Heart left ventricle (tissue), 16 donors: ENCODE measurements around the gene NGEF. TPM values are rescaled to one million over a fixed set of nuclear protein-coding genes. Genes with fewer than 3 reads are reported as not detected.

ENCODE experiments used
- ATAC-seq, 4 donors: fragments of 200-7000 bp; cut with Tn5 transposase; one replicate each; pipeline ENCODE4 v1.9.1; 2020 to 2022; ENCODE audit warnings: moderate library complexity in 4 of 4, mild to moderate bottlenecking in 3 of 4, moderate number of reproducible peaks in 1 of 4
- DNase-seq, 5 donors: peaks; one replicate each; pipeline ENCODE4 v3.0.0-alpha.2; 2020
- H3K27ac ChIP-seq, 12 donors: fragments of 200-600 bp; sonication (generic) in 4 of 12; one replicate each; pipeline versions ENCODE4 v1.5.0 to v1.8.0; 2016 to 2022; ENCODE audit warnings: mild to moderate bottlenecking in 2 of 12
- H3K27me3 ChIP-seq, 9 donors: fragments of 200-600 bp; sonication (generic) in 2 of 9; one replicate each; pipeline versions ENCODE4 v1.5.1 to v1.8.0; 2016 to 2022; ENCODE audit warnings: mild to moderate bottlenecking in 3 of 9
- H3K36me3 ChIP-seq, 9 donors: fragments of 200-600 bp; sonication (generic) in 2 of 9; one replicate each; pipeline versions ENCODE4 v1.5.0 to v1.8.0; 2018 to 2022; ENCODE audit warnings: mild to moderate bottlenecking in 2 of 9
- H3K4me1 ChIP-seq, 12 donors: fragments of 200-600 bp; sonication (generic) in 4 of 12; one replicate each; pipeline versions ENCODE4 v1.5.0 to v1.8.0; 2016 to 2022; ENCODE audit warnings: mild to moderate bottlenecking in 3 of 12
- H3K4me3 ChIP-seq, 12 donors: fragments of 200-600 bp; sonication (generic) in 4 of 12; one replicate each; pipeline versions ENCODE4 v1.5.0 to v1.8.0; 2017 to 2022; ENCODE audit warnings: mild to moderate bottlenecking in 9 of 12, moderate library complexity in 4 of 12
- H3K9me3 ChIP-seq, 12 donors: fragments of 200-600 bp; sonication (generic) in 4 of 12; one replicate each; pipeline versions ENCODE4 v1.5.0 to v1.8.0; 2016 to 2022; ENCODE audit warnings: mild to moderate bottlenecking in 1 of 12
- CTCF ChIP-seq, 12 donors: fragments of 200-600 bp; sonication (generic) in 4 of 12; IDR thresholded peaks; one replicate each; pipeline versions ENCODE4 v1.5.0 to v1.8.0; 2018 to 2022; ENCODE audit warnings: antibody characterized with exemption in 12 of 12, mild to moderate bottlenecking in 5 of 12
- POLR2A ChIP-seq, 2 donors: fragments of 450-650 bp; IDR thresholded peaks; one replicate each; pipeline ENCODE4 v1.6.1; 2017; ENCODE audit warnings: antibody characterized with exemption in 2 of 2, mild to moderate bottlenecking in 2 of 2, moderate library complexity in 2 of 2
- WGBS, 4 donors: extraction: QIAGEN DNeasy Blood & Tissue Kit in 2 of 4; methylation state at CpG; one replicate each; pipeline versions ENCODE4 v1.1.5 to v1.1.7; 2013 to 2018; 5-methylcytosine and 5-hydroxymethylcytosine counted together
- intact Hi-C, 10 donors: fragments of 100-400 bp; cut with DNase I; formaldehyde crosslinking; loops; one replicate each; pipeline versions ENCODE4 v1.11.1 to v1.14.2; 2022
- polyA plus RNA-seq, 2 donors: library from polyadenylated mRNA; stranded (reverse); fragments of 200-250 nt; gene quantifications; one replicate each; pipeline ENCODE4 v1.2.3, GENCODE V29; 2013
- total RNA-seq, 9 donors: library from RNA; depleted of rRNA in 2 of 9; stranded (reverse); fragments of >200 nt in 2 of 9; fragmentation: NEBNext Ultra II Directional in 3 of 9; extraction: Animal tissue kit (Norgen Biotek cat#: 25700) in 3 of 9; gene quantifications; one replicate each; pipeline versions ENCODE4 v1.1.0 to v1.2.4, GENCODE V29; 2016 to 2023
- donor health status: ischemic (EF 13 %, LVEDD 7.1; RV severe dilation, severe dysfunction).
- donor health status: healthy with polysubstance abuse.
- donor health status: DM: no; HTN: yes; CAD: no.
- donor health status: DM: no; HTN: no; CAD: no.
- donor health status: ischemic (EF 25% LVEDD 6.9; RV normal size, moderate dysfunction).
- donor health status: ischemic (EF 25% LVEDD 5.7; RV mildly dilated, moderate dysfunction).
- donor health status: healthy.
- donor health status: DM: yes; HTN: yes; CAD: no.
- donor health status: ischemic (EF 35%, LVEDD 5.7; RV mildly dilated, moderate dysfunction).
- donor health status: nonischemic (EF 11% LVEDD 7.7; RV severe dilation, severe dysfunction).
- donor health status: DM: yes; HTN: yes; CAD: no.
- donor health status: PGD.
- donor health status: ischemic (EF 29% LVEDD 5.4; RV normal size, mild dysfunction).
- donor health status: nonischemic (EF 23%, LVEDD 6.1; RV moderate dilation, normal function).

NGEF gene
- total and polyA plus RNA-seq, 11 donors = 0.15 to 0.62 (median 0.42) TPM; not detected in 4

DNA sequence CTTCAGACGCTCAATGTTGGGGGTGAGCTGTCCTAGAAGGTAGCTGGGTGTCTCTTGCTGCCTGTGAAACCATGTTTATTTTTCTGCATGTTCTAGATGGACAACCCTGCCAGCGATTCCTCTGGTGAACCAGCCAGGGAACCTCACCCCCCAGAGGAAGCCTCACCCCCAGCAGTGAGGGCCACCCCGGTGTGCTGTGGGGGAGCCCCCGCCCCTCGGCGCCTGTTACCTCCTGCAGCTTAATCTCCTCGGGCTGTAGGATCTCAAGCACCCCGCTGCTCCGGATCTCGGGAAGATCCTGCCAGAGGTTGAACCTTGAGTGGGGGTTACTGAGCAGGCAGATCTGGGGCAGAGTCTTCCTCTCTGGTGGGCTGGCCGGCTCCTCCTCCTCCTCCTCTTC lies 93.0 kb downstream of the NGEF start:
- no peaks in the 10 kb centered on the region for H3K36me3 ChIP-seq
- H3K27ac ChIP-seq = no peak overlapping the region
- H3K9me3 ChIP-seq = peaks cover 0 to 7% (median 0%) of the 10 kb centered on the region in 12 donors
- H3K27me3 ChIP-seq = peaks cover 4 to 70% (median 16%) of the 10 kb centered on the region in 9 donors
- no peaks in the 10 kb centered on the region for H3K4me1 ChIP-seq
- no peak for DNase-seq
- intact Hi-C loops = no loop called here
- TF ChIP-seq CTCF (IDR thresholded peaks at IDR 0.05) = no peak
- no peak for TF ChIP-seq POLR2A (IDR thresholded peaks at IDR 0.05)
- no peak for ATAC-seq
- H3K4me3 ChIP-seq = peak overlapping the region in 1 of 12 donors; percentile 10
- 42 to 63% (median 49%) methylated on average over 8 to 11 of the region's 11 CpGs for WGBS, 4 donors

DNA sequence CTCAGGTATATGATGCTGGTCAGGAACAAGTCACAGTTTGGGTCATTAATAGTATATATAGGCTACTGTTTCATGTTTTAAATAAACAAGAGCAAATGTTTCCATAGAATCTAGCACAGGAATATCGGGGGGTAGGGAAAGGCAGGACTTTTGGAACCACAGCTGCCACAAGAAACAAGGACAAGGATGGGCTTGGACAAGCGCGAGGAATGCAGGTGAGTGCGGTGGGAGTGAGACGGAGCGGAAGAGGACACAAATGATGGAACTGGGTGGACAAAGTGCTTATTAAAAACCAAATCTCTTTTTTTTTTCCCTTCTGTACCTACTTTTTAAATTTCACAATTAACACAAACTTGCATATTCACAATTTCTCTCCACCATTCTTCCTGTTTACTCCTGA lies 93.9 kb downstream of the NGEF start:
- no peak for ATAC-seq
- DNase-seq = no peak
- TF ChIP-seq CTCF (IDR thresholded peaks at IDR 0.05) (no peak), POLR2A (IDR thresholded peaks at IDR 0.05) (no peak)
- no peaks in the 10 kb centered on the region for H3K36me3 ChIP-seq
- H3K27ac ChIP-seq = no peak overlapping the region
- 93 to 98% (median 95%) methylated on average over 6 of the region's 6 CpGs for WGBS, 4 donors
- intact Hi-C loops = no loop called here
- no peak overlapping the region for H3K4me3 ChIP-seq
- H3K4me1 ChIP-seq = no peaks in the 10 kb centered on the region
- H3K27me3 ChIP-seq = peaks cover 0 to 62% (median 15%) of the 10 kb centered on the region in 9 donors
- H3K9me3 ChIP-seq = peaks cover 0 to under 1% (median 0%) of the 10 kb centered on the region in 12 donors

DNA sequence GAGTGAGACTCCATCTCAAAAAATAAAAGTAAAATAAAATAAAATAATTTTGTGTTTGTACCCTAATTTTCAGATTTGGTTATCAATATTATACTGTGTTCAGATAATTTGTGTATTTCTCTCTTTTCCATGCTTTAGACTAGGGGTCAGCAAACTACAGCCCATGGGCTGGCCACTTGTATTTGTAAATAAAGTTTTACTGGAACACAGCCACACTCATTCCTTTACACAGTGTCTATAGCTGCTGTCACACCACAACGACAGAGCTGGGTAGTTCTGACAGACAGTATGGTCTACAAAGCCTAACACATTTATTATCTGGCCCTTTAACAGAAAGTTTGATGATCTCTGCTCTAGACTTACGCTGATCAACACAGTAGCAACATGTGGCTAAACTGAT lies 99.2 kb downstream of the NGEF start:
- Histone ChIP-seq H3K4me3 (no peak overlapping the region), H3K36me3 (no peaks in the 10 kb centered on the region), H3K27ac (no peak overlapping the region), H3K9me3 (peaks cover 0 to 21% (median 8%) of the 10 kb centered on the region in 12 donors), H3K4me1 (no peaks in the 10 kb centered on the region), H3K27me3 (peaks cover 0 to 49% (median 15%) of the 10 kb centered on the region in 9 donors)
- TF ChIP-seq POLR2A (IDR thresholded peaks at IDR 0.05) (no peak), CTCF (IDR thresholded peaks at IDR 0.05) (no peak)
- whole genome bisulfite sequencing, 4 donors = 64 to 75% (median 72%) methylated on average over 2 of the region's 2 CpGs
- DNase-seq = no peak
- no peak for ATAC-seq
- intact Hi-C loops = no loop called here

DNA sequence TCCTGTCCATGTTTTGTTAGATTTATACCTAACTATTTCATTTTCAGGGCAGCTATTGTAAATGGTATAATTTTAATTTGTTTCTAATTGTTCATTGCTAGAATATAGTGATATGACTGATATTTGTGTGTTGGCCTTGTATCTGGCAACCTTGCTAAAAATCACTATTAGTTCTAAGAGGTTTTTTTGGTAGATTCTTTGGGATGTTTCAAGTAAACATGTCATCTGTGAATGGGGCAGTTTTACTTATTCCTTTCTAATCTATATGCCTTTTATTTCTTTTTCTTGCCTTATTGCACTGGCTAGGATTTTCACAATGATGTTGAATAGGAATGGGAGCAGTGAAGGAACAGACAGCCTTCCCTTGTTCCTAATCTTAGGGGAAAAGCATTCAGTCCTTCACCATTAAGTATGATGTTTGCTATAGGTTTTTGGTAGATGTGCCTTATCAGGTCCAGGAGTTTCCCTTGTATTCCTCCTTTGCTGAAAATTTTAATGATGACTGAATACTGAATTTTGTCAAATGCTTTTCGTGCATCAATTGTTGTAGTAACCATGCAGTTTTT lies 101.3 kb downstream of the NGEF start:
- H3K4me1 ChIP-seq = no peaks in the 10 kb centered on the region
- H3K27me3 ChIP-seq = peaks cover 0 to 41% (median 9%) of the 10 kb centered on the region in 9 donors
- intact Hi-C loops = no loop called here
- no peak for ATAC-seq
- no peak overlapping the region for H3K27ac ChIP-seq
- TF ChIP-seq CTCF (IDR thresholded peaks at IDR 0.05) (no peak), POLR2A (IDR thresholded peaks at IDR 0.05) (no peak)
- no peak overlapping the region for H3K4me3 ChIP-seq
- no peaks in the 10 kb centered on the region for H3K36me3 ChIP-seq
- DNase-seq = no peak
- WGBS, 4 donors = 42 to 53% (median 47%) methylated on average over 1 of the region's 1 CpG
- peaks cover 0 to 21% (median 8%) of the 10 kb centered on the region in 12 donors for H3K9me3 ChIP-seq
